Liver (tissue), 3 donors: ENCODE results near the gene SREBF1.

Experiments used
- FOXA2 ChIP-seq: IDR thresholded peaks from 2 replicates; pipeline ENCODE4 v1.6.1; 2016; ENCODE audit warnings: antibody characterized with exemption
- NR2F2 ChIP-seq: IDR thresholded peaks from 2 replicates; pipeline ENCODE4 v1.6.1; 2016; ENCODE audit warnings: antibody characterized with exemption
- RXRA ChIP-seq, 2 donors: IDR thresholded peaks; 2 replicates each; pipeline ENCODE4 v1.6.1; 2017 to 2018; ENCODE audit warnings: antibody characterized with exemption in 2 of 2, mild to moderate bottlenecking in 1 of 2
- TAF1 ChIP-seq: conservative IDR thresholded peaks from 2 replicates; pipeline ENCODE4 v1.6.1; 2016; ENCODE audit warnings: antibody characterized with exemption, mild to moderate bottlenecking
- TF ChIP-seq, protein P1 (sequence below): fragments of 150-350 bp; IDR thresholded peaks from 2 replicates; pipeline ENCODE4 v1.5.1; 2017; ENCODE audit warnings: improper control_type of control experiment, low read depth, low read length; ENCODE audit not compliant: missing input control
- TF ChIP-seq, protein P2 (sequence below): IDR thresholded peaks from 2 replicates; pipeline ENCODE4 v1.6.1; 2016; ENCODE audit warnings: antibody characterized with exemption
- TF ChIP-seq, protein P3 (sequence below): IDR thresholded peaks from 2 replicates; pipeline ENCODE4 v1.6.1; 2016; ENCODE audit warnings: antibody characterized with exemption, mild to moderate bottlenecking
- TF ChIP-seq, protein P4 (sequence below): IDR thresholded peaks from 2 replicates; pipeline ENCODE4 v1.6.1; 2016; ENCODE audit warnings: antibody characterized with exemption
- TF ChIP-seq, protein P5 (sequence below): IDR thresholded peaks from 2 replicates; pipeline ENCODE4 v1.6.1; 2016; ENCODE audit warnings: antibody characterized with exemption
- donor health status: healthy.
- donor health status: healthy.

DNA sequence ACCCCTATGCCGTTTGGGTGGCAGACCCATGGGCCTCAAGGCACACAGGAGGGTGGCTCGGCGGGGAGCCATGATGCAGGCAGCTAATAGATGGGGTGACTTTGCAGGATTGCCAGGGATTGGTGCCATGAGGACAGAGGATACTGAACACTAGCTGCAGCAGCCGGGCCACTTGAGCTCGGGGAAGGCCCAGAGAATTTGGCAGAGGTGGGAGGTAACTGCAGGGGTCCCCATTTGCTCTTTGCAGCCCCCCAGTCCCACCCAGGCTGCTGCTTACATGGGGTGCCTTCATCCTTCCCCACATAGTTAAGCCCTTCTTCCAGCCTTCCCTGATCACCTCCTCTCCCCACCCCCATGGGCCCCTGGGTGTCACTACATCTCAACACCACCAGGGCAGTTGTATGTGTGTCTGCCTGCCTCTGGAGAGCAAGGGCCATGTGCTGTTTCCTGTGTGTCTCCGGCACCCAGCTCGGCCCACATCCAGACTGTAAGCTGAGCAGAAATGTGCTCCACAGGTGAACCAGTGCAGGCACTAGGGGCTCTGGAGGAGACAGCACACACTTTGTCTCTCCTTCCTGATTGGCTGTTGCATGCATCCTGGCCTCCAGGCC lies 52.0 kb downstream of the SREBF1 start:
- TF ChIP-seq, protein P1, sequence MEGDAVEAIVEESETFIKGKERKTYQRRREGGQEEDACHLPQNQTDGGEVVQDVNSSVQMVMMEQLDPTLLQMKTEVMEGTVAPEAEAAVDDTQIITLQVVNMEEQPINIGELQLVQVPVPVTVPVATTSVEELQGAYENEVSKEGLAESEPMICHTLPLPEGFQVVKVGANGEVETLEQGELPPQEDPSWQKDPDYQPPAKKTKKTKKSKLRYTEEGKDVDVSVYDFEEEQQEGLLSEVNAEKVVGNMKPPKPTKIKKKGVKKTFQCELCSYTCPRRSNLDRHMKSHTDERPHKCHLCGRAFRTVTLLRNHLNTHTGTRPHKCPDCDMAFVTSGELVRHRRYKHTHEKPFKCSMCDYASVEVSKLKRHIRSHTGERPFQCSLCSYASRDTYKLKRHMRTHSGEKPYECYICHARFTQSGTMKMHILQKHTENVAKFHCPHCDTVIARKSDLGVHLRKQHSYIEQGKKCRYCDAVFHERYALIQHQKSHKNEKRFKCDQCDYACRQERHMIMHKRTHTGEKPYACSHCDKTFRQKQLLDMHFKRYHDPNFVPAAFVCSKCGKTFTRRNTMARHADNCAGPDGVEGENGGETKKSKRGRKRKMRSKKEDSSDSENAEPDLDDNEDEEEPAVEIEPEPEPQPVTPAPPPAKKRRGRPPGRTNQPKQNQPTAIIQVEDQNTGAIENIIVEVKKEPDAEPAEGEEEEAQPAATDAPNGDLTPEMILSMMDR, result peak; percentile 28
- no peak for TF ChIP-seq NR2F2
- TF ChIP-seq, protein P2, sequence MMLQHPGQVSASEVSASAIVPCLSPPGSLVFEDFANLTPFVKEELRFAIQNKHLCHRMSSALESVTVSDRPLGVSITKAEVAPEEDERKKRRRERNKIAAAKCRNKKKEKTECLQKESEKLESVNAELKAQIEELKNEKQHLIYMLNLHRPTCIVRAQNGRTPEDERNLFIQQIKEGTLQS, result no peak
- TF ChIP-seq TAF1, result no peak
- TF ChIP-seq, protein P3, sequence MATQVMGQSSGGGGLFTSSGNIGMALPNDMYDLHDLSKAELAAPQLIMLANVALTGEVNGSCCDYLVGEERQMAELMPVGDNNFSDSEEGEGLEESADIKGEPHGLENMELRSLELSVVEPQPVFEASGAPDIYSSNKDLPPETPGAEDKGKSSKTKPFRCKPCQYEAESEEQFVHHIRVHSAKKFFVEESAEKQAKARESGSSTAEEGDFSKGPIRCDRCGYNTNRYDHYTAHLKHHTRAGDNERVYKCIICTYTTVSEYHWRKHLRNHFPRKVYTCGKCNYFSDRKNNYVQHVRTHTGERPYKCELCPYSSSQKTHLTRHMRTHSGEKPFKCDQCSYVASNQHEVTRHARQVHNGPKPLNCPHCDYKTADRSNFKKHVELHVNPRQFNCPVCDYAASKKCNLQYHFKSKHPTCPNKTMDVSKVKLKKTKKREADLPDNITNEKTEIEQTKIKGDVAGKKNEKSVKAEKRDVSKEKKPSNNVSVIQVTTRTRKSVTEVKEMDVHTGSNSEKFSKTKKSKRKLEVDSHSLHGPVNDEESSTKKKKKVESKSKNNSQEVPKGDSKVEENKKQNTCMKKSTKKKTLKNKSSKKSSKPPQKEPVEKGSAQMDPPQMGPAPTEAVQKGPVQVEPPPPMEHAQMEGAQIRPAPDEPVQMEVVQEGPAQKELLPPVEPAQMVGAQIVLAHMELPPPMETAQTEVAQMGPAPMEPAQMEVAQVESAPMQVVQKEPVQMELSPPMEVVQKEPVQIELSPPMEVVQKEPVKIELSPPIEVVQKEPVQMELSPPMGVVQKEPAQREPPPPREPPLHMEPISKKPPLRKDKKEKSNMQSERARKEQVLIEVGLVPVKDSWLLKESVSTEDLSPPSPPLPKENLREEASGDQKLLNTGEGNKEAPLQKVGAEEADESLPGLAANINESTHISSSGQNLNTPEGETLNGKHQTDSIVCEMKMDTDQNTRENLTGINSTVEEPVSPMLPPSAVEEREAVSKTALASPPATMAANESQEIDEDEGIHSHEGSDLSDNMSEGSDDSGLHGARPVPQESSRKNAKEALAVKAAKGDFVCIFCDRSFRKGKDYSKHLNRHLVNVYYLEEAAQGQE, result no peak
- TF ChIP-seq RXRA (IDR thresholded peaks at IDR 0.05), result no peak
- TF ChIP-seq, protein P4, sequence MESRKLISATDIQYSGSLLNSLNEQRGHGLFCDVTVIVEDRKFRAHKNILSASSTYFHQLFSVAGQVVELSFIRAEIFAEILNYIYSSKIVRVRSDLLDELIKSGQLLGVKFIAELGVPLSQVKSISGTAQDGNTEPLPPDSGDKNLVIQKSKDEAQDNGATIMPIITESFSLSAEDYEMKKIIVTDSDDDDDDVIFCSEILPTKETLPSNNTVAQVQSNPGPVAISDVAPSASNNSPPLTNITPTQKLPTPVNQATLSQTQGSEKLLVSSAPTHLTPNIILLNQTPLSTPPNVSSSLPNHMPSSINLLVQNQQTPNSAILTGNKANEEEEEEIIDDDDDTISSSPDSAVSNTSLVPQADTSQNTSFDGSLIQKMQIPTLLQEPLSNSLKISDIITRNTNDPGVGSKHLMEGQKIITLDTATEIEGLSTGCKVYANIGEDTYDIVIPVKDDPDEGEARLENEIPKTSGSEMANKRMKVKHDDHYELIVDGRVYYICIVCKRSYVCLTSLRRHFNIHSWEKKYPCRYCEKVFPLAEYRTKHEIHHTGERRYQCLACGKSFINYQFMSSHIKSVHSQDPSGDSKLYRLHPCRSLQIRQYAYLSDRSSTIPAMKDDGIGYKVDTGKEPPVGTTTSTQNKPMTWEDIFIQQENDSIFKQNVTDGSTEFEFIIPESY, result no peak
- TF ChIP-seq, protein P5, sequence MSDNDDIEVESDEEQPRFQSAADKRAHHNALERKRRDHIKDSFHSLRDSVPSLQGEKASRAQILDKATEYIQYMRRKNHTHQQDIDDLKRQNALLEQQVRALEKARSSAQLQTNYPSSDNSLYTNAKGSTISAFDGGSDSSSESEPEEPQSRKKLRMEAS, result no peak
- TF ChIP-seq FOXA2, result no peak
